Inflammatory macrophage treated with lipopolysaccharide for 1 hour (primary cell): Measurements from ENCODE around the gene DOCK1.

Experiments
- DNase-seq, 2 donors: peaks; one replicate each; pipeline ENCODE4 v3.0.0-alpha.2; 2020 to 2022

DOCK1 gene

GRCh38 chr10:127450644-127451043 is 545.4 kb downstream of the DOCK1 start:
- DNase-seq = no peak

- no peak for DNase-seq
These were observed 546.4 kb downstream of the DOCK1 start for GRCh38 chr10:127451628-127452027.

GRCh38 chr10:127452568-127452967 is 547.3 kb downstream of the DOCK1 start:
- DNase-seq = no peak

DNA sequence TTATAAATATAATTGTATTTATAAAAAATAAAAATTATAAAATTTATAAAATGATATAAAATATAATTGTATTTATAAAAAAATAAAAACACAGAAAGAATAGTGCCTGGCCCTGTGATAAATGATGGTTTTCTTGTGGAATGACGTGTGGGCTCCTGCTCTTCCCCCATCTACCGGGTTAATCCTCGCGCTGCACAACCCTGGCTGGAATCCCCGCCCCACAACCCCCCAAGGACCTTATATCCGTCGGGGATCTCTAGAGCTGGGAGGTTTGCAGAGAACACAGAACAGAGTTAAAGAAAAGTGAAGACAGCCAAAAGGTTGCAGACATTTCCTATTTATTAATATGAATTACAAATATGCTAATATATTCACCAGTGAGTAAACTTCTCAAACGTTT is 548.5 kb downstream of the DOCK1 start:
- DNase-seq = no peak

- DNase-seq = no peak
These were observed 550.9 kb downstream of the DOCK1 start for GRCh38 chr10:127456122-127456521.

DNA sequence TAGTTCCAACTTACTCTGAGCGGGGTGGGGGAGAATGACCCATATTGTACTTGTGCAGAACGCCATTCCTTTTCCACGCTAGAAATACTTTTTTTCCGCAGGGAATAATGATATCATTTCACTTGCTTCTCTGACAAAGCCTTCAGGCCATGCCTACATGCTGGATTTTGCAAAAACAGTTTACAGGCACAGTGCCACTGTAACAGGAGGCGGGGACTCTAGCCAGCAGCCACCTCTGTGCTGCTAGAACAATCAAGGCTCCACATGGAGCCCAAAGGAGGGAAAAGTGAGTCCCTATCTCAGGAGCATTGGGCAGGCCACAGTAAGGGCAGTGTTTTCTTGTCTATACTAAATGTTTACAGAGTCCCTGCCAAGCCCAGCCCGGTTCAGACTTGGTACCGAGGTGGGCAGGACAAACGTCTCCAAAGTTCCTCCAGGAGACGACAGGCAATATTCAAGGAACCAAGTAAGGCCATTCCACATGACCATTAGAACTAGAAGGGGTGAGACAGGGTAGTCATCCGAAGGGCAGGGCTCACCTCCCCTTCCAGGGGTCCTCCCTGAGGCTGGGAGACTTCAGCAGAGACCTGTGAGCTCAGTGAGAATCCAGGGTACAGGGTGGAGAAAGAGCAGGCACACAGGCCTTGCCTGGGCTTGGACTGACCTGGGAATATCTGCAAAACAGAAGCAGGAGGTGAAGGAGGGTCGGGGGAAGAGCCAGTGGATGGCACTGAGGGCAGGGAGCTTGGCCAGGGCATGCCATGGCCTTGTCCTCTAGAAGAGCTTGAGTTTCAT is 553.0 kb downstream of the DOCK1 start:
- DNase-seq = no peak

GRCh38 chr10:127458829-127459228 is 553.6 kb downstream of the DOCK1 start:
- no peak for DNase-seq

DNA sequence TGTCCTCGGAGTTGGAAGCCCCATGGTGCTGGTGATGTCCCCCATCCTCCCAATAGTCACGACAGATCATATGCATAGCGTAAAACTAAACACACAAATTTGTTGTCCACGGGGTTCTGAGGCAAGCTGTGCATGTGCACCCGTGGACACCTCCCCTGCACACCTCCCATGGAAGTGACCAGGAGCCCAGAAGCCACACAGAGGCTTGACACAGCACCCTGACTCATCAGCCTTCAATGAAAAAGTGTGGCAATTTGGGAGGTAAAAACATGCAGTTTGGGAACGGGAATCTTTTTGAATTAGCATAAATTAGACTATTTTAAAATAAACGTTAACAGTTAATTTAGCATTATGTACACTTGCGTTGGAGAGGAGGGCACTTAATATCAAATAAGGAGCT is 554.7 kb downstream of the DOCK1 start:
- no peak for DNase-seq

GRCh38 chr10:127462643-127463295 is 557.5 kb downstream of the DOCK1 start:
- no peak for DNase-seq

DNA sequence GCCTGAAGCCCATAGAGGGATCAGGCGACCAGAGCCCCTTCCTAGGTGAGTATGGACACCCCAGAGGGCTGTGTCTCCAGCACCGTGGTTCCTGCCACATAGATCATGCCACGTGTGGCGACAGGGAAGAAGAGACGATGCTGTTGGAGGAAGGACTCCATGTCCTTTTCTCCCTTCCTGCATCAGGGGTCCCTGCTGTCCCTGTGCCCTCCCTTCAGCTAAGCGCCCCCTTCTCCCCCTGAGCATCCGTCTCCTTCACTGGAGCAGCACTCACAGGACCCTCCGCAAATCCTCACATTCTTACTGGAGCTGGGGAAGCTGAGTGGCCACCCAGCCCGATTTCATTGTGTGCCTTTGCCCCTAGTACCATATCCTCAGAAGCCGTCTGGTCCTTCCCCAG is 558.3 kb downstream of the DOCK1 start:
- no peak for DNase-seq

DNA sequence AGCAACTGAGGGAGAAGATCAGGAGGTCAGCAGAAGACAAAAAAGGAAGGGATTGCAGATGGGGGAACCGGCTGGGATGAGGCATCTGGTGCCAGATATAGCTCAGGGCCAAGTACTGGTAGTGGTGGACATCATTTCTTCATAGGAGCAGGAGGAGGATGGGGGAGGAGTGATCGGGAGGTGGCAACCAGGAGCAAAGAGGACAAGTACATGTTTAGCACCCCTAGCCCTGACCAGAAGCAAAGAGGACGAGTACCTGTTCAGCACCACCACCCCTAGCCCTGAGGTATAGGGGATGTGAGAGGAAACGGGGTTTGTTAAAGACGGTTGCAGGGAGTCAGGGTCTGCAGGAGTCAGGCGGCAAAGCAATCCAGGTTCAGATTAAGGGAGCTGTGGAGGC is 559.3 kb downstream of the DOCK1 start:
- DNase-seq = no peak

GRCh38 chr10:127467811-127468210 is 562.6 kb downstream of the DOCK1 start:
- no peak for DNase-seq

GRCh38 chr10:127468632-127469031 is 563.4 kb downstream of the DOCK1 start:
- no peak for DNase-seq

DNA sequence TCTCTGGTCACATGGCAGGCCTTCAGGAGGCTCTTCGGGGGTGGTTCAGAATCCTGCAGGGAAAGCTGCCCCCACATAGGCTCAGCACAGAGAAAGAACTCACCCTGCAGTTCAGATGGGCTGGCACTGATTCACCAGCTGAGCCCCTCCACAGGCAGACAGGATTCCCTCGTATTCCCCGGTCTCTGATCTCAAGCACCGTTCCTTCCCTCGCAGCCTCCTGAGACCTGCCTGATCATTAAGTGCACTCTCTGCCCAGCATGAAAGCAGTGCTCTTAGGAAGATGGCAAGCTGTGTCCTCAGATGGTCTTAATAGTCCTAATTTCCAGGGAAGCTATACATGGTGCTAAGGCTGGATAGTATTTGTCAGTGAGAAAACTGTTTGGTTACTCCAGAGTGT is 565.7 kb downstream of the DOCK1 start:
- DNase-seq = no peak

- no peak for DNase-seq
These were observed 567.7 kb downstream of the DOCK1 start for GRCh38 chr10:127472976-127473375.

GRCh38 chr10:127474501-127474900 is 569.3 kb downstream of the DOCK1 start:
- no peak for DNase-seq

GRCh38 chr10:127485153-127485857 is 580.1 kb downstream of the DOCK1 start:
- DNase-seq = no peak

DNA sequence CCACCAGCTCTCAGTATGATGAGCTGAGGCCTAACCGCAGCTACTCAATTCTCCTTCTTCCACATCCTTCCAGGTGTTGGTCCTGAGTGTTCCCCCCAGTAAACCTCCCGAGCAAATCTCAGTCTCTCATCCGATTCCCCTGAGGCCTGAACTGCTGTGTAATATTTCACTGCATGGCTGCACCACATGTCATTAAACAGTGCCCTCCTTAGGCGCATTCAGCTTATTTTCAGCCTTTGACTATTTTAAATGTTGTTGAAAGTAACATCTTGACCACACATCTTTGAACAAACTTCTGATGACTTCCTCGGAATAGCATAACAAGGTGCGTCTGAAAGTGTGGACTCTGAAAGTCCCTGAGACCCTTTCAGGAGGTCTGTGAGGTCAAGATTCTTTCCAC is 581.1 kb downstream of the DOCK1 start:
- no peak for DNase-seq

DNA sequence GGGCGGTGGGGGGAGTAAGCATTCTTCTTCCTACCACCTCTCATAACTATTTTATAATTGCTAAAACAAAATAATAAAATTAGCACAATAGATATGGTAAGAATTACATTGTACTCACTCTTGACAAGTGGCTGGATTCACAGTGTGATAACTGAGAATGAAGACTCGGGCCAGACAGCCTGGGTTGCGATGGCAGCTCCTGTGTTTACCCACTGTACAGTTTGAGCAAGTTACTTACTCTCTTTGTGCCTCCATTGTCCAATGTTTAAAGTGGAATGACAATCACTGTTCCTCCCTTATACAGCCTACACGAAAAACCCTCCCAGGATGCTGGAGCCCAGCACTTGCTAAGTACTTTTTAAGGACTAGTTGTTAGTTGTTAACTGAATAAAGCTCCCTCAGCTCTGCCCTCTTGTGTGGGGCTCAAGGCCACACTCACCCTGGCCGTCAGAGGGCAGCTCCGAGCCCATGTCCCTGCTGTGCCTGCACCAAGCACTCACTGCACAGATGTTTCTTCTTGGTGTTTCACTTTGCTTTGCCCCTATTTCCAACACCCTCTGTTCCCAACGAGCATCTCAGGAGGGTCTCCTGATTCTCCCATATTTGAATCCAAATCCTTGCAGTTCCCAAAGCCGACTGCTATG is 587.5 kb downstream of the DOCK1 start:
- DNase-seq = no peak

- no peak for DNase-seq
These were observed 590.8 kb downstream of the DOCK1 start for GRCh38 chr10:127496035-127496434.

DNA sequence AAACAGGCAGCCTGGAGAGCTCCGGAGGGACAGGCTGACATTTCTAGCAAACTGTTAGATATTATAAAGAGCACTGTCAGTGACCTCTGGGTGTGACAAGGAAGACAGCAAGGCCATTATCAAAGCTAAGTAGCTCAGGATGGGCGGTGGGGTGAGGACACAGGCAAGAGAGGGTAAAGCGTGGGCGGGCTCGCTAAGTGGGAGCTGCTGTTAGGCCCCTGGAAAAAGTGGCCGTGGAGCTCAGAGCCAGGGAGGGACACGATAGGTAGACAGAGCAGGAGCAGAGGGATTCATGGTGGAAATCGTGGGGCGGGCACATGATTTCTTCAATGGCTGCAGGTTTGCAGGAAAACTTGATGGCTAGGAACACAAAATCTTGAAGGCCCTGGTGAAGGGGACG is 592.5 kb downstream of the DOCK1 start:
- DNase-seq = no peak

DNA sequence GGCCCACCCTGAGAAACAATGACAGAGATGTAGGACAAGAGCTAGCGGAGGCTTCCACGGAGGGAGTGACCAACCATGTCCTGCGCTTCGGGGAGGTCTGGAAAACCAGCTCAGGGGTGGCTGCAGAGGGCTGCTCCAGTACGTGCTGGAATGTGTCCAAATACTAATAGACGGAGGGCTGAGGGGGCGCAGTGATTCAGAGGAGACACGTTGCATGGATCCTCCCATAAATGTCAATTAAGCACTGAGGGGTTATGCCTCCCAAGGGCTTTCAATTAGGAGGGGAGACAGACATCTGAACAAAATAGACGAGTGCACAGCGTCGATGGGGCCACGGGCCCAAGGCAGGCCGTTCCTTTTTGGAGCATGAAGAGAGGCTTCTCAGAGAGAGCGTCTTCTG is 592.9 kb downstream of the DOCK1 start:
- no peak for DNase-seq

DNA sequence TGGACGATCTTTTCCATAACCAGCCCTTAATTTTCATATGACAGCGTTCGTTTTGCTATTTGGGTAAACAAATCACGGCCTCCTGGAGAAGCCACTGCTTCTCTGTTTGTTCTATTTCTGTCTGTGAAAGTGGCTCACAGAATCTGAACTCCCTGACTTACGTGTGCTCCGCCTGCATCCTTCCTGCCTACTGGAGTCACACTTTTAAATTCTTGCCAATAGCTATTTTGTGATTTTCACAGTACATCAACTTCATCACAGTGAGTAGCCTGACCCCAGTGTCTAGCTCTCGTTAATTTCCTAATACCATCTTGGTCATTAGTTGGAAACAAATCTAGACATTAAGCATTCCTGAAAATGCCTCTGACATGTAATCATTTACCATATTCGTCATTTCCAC is 594.9 kb downstream of the DOCK1 start:
- no peak for DNase-seq
